ENCODE data around the gene TNS4. TPM values are rescaled to one million over a fixed set of nuclear protein-coding genes. Genes with fewer than 3 reads are reported as not detected.

The TNS4 gene
- total RNA-seq, 1 donor from 2014 or later: not detected

DNA sequence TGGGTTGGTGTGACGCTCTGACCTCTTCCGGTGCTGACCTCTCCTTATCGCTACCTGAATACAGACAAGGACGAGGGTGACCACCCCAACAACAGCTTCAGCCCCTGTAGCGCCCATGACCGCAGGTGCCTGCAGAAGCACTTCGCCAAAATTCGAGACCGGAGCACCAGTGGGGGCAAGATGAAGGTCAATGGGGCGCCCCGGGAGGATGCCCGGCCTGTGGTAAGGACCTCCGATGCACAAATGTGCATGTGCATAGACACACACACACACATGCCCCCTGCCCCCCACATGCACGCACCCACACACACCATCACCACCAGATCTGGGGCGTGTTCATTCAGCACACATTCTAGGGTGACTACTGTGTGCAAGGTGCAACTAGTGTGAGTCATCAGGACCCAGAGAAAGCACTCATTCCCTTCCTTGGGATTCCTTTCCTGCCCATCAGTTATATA is 48.5 kb downstream of the TNS4 start:
- peak overlapping the region; percentile 41 for H3K9ac ChIP-seq (ENCODE audit: low read length)
- H3K4me1 Mint-ChIP-seq (ENCODE audit: low read depth, unreplicated experiment): peaks cover 31% of the 10 kb centered on the region
- no peak overlapping the region for H3K4me3 Mint-ChIP-seq (ENCODE audit: unreplicated experiment)
- no peak for TF ChIP-seq CTCF (IDR thresholded peaks at IDR 0.05; ENCODE audit: insufficient read depth, low read depth, low read length)
- TF ChIP-seq EZH2 (IDR thresholded peaks at IDR 0.05; ENCODE audit: insufficient read depth, low read length): no peak
- H3K9me3 ChIP-seq (ENCODE audit: insufficient read depth, low read depth, low read length): no peaks in the 10 kb centered on the region
- peak overlapping the region; percentile 26 for H3K27ac Mint-ChIP-seq (ENCODE audit: unreplicated experiment)
- H3K4me1 ChIP-seq (ENCODE audit: insufficient read depth, low read length): peaks cover 45% of the 10 kb centered on the region
- no peak for FAIRE-seq
- peaks cover 52% of the 10 kb centered on the region for H4K20me1 ChIP-seq (ENCODE audit: insufficient read depth, low read length)
- no peak overlapping the region for H2AFZ ChIP-seq (ENCODE audit: low read depth, low read length)
- no peaks in the 10 kb centered on the region for H3K27me3 Mint-ChIP-seq (ENCODE audit: low read depth, unreplicated experiment)
- H3K27ac ChIP-seq (ENCODE audit: low read depth, low read length): peak overlapping the region; percentile 43
- H3K4me2 ChIP-seq (ENCODE audit: low read length): peak overlapping the region; percentile 59
- H3K9me3 Mint-ChIP-seq (ENCODE audit: unreplicated experiment): no peaks in the 10 kb centered on the region
- no peak for DNase-seq (ENCODE audit: low read depth)
- peaks cover 24% of the 10 kb centered on the region for H3K79me2 ChIP-seq (ENCODE audit: insufficient read depth, low read length)
- no peaks in the 10 kb centered on the region for H3K27me3 ChIP-seq (ENCODE audit: insufficient read depth, low read length)
- H3K36me3 Mint-ChIP-seq (ENCODE audit: low read depth, unreplicated experiment): peaks cover 31% of the 10 kb centered on the region
- H3K4me3 ChIP-seq (ENCODE audit: insufficient read depth, low read depth, low read length): no peak overlapping the region
- peaks cover 19% of the 10 kb centered on the region for H3K36me3 ChIP-seq (ENCODE audit: insufficient read depth, low read length)

- peak overlapping the region; percentile 65 for H3K4me3 Mint-ChIP-seq (ENCODE audit: unreplicated experiment)
- peak overlapping the region; percentile 59 for H3K4me2 ChIP-seq (ENCODE audit: low read length)
These were observed 49.1 kb downstream of the TNS4 start for GRCh38 chr17:40452216-40452787.

More at GRCh38 chr17:40452216-40452787, 49.1 kb downstream of the TNS4 start:
- DNase-seq (ENCODE audit: low read depth): peak; percentile 99
- Histone ChIP-seq H2AFZ (ENCODE audit: low read depth, low read length) (no peak overlapping the region), H3K4me3 (ENCODE audit: insufficient read depth, low read depth, low read length) (no peak overlapping the region), H3K27me3 (ENCODE audit: insufficient read depth, low read length) (no peaks in the 10 kb centered on the region), H3K9me3 (ENCODE audit: insufficient read depth, low read depth, low read length) (no peaks in the 10 kb centered on the region), H3K9ac (ENCODE audit: low read length) (peak overlapping the region; percentile 41), H3K27ac (ENCODE audit: low read depth, low read length) (peak overlapping the region; percentile 43), H3K79me2 (ENCODE audit: insufficient read depth, low read length) (peaks cover 30% of the 10 kb centered on the region), H4K20me1 (ENCODE audit: insufficient read depth, low read length) (peaks cover 58% of the 10 kb centered on the region), H3K4me1 (ENCODE audit: insufficient read depth, low read length) (peaks cover 38% of the 10 kb centered on the region), H3K36me3 (ENCODE audit: insufficient read depth, low read length) (peaks cover 16% of the 10 kb centered on the region)
- Mint-ChIP-seq H3K27me3 (ENCODE audit: low read depth, unreplicated experiment) (no peaks in the 10 kb centered on the region), H3K27ac (ENCODE audit: unreplicated experiment) (peak overlapping the region; percentile 72), H3K4me1 (ENCODE audit: low read depth, unreplicated experiment) (peaks cover 26% of the 10 kb centered on the region), H3K9me3 (ENCODE audit: unreplicated experiment) (no peaks in the 10 kb centered on the region), H3K36me3 (ENCODE audit: low read depth, unreplicated experiment) (peaks cover 25% of the 10 kb centered on the region)
- TF ChIP-seq CTCF (IDR thresholded peaks at IDR 0.05; ENCODE audit: insufficient read depth, low read depth, low read length) (no peak), EZH2 (IDR thresholded peaks at IDR 0.05; ENCODE audit: insufficient read depth, low read length) (no peak)
- no peak for FAIRE-seq

Data from astrocyte (in vitro differentiated cells and primary cell).